Lung (tissue), 12 donors: ENCODE data around the gene CACNG3. TPM values are rescaled to one million over a fixed set of nuclear protein-coding genes. Genes with fewer than 3 reads are reported as not detected.

Experiments used
- ATAC-seq: fragments of 200-7000 bp; cut with Tn5 transposase; one replicate; pipeline ENCODE4 v1.9.1; 2020; ENCODE audit warnings: moderate number of reproducible peaks; ENCODE audit not compliant: insufficient read depth, low FRiP score
- DNase-seq, 3 donors: peaks; one replicate each; pipeline ENCODE4 v3.0.0-alpha.2; 2013 to 2017
- H3K27ac ChIP-seq, 2 donors: one replicate each; pipeline ENCODE4 v1.5.1; 2013; ENCODE audit warnings: mild to moderate bottlenecking in 2 of 2, moderate library complexity in 2 of 2, control low read depth in 1 of 2, inconsistent platforms in 1 of 2, low read depth in 1 of 2, low read length in 1 of 2
- H3K27me3 ChIP-seq, 3 donors: one replicate each; pipeline ENCODE4 v1.5.1; 2013; ENCODE audit warnings: low read length in 2 of 3; ENCODE audit not compliant: control insufficient read depth in 3 of 3, insufficient read depth in 3 of 3
- H3K36me3 ChIP-seq, 4 donors: one replicate each; pipeline ENCODE4 v1.5.1; 2013; ENCODE audit warnings: low read length in 4 of 4, mild to moderate bottlenecking in 1 of 4, moderate library complexity in 1 of 4; ENCODE audit not compliant: control insufficient read depth in 4 of 4, insufficient read depth in 4 of 4
- H3K4me1 ChIP-seq, 5 donors: one replicate each; pipeline ENCODE4 v1.5.1; 2013; ENCODE audit warnings: low read length in 5 of 5, mild to moderate bottlenecking in 2 of 5, moderate library complexity in 1 of 5; ENCODE audit not compliant: control insufficient read depth in 5 of 5, insufficient read depth in 5 of 5
- H3K4me3 ChIP-seq: one replicate; pipeline ENCODE4 v1.5.1; 2013; ENCODE audit warnings: mild to moderate bottlenecking, control low read depth, moderate library complexity
- H3K9ac ChIP-seq, 2 donors: one replicate each; pipeline ENCODE4 v1.5.1; 2013; ENCODE audit warnings: low read length in 2 of 2, control low read depth in 1 of 2; ENCODE audit not compliant: insufficient read depth in 1 of 2
- H3K9me3 ChIP-seq, 4 donors: one replicate each; pipeline ENCODE4 v1.5.1; 2013; ENCODE audit warnings: low read length in 3 of 4, mild to moderate bottlenecking in 1 of 4, moderate library complexity in 1 of 4; ENCODE audit not compliant: control insufficient read depth in 4 of 4, insufficient read depth in 3 of 4
- CTCF ChIP-seq: IDR thresholded peaks from 2 replicates; pipeline ENCODE4 v1.5.1; 2012; ENCODE audit warnings: mild to moderate bottlenecking; ENCODE audit errors: control extremely low read depth, extremely low read depth
- WGBS, 2 donors: extraction: QIAGEN DNeasy Blood & Tissue Kit; methylation state at CpG; one replicate each; pipeline ENCODE4 v1.1.7; 2013; 5-methylcytosine and 5-hydroxymethylcytosine counted together
- polyA plus RNA-seq, 2 donors: library from polyadenylated mRNA; stranded (reverse); fragments of 200-250 nt; gene quantifications; one replicate each; pipeline ENCODE4 v1.2.1, GENCODE V29; 2013
- total RNA-seq, 2 donors: library from RNA; depleted of rRNA in 1 of 2; stranded (reverse); fragments of >200 nt in 1 of 2; gene quantifications; one replicate each; pipeline ENCODE4 v1.2.1, GENCODE V29; 2014 to 2021
- donor health status: control.
- donor health status: control.
- donor health status: Bipolar disorder and iron deficiency.
- donor health status: healthy.
- donor health status: DM: yes; HTN: yes; CAD: no.

The CACNG3 gene
- total and polyA plus RNA-seq, 4 donors: not detected

- Histone ChIP-seq H3K4me3 (no peak overlapping the region), H3K4me1 (no peaks in the 10 kb centered on the region), H3K27ac (no peak overlapping the region), H3K36me3 (no peaks in the 10 kb centered on the region), H3K9ac (no peak overlapping the region), H3K9me3 (peaks cover 0 to 3% (median 0%) of the 10 kb centered on the region in 4 donors), H3K27me3 (peaks cover 0 to 2% (median 0%) of the 10 kb centered on the region in 3 donors)
- no peak for ATAC-seq
- WGBS, 2 donors: 70 to 83% methylated on average over 7 of the region's 7 CpGs
- no peak for TF ChIP-seq CTCF
- DNase-seq: no peak
These were observed 14.7 kb downstream of the CACNG3 start for GRCh38 chr16:24270721-24271442.

- Histone ChIP-seq H3K4me3 (no peak overlapping the region), H3K27me3 (peaks cover 0 to 2% (median 0%) of the 10 kb centered on the region in 3 donors), H3K9me3 (peaks cover 0 to 5% (median 0%) of the 10 kb centered on the region in 4 donors), H3K27ac (no peak overlapping the region), H3K4me1 (no peaks in the 10 kb centered on the region), H3K36me3 (no peaks in the 10 kb centered on the region), H3K9ac (no peak overlapping the region)
- DNase-seq: no peak
- ATAC-seq: no peak
- WGBS, 2 donors: 67 to 85% methylated on average over 1 of the region's 1 CpG
- no peak for TF ChIP-seq CTCF
These were observed 16.2 kb downstream of the CACNG3 start for GRCh38 chr16:24272379-24272778.

- DNase-seq (no peak), ATAC-seq (no peak)
- Histone ChIP-seq H3K4me3 (no peak overlapping the region), H3K4me1 (no peaks in the 10 kb centered on the region), H3K36me3 (no peaks in the 10 kb centered on the region), H3K9ac (no peak overlapping the region), H3K9me3 (peaks cover 0 to 5% (median 0%) of the 10 kb centered on the region in 4 donors), H3K27me3 (peaks cover 0 to 2% (median 0%) of the 10 kb centered on the region in 3 donors), H3K27ac (no peak overlapping the region)
- 85 to 89% methylated on average over 8 of the region's 8 CpGs for WGBS, 2 donors
- no peak for TF ChIP-seq CTCF
These were observed 17.5 kb downstream of the CACNG3 start for GRCh38 chr16:24273508-24274182.
